Tibial nerve (tissue), 4 donors: ENCODE results near the gene NFS1. TPM values are rescaled to one million over a fixed set of nuclear protein-coding genes. Genes with fewer than 3 reads are reported as not detected.

Source experiments
- DNase-seq, 2 donors: peaks; one replicate each; pipeline ENCODE4 v3.0.0-alpha.2; 2019; ENCODE audit warnings: low spot score in 2 of 2
- H3K27ac ChIP-seq, 4 donors: fragments of 200-600 bp; sonication (generic) in 3 of 4; one replicate each; pipeline ENCODE4 v1.5.1; 2017 to 2019; ENCODE audit warnings: mild to moderate bottlenecking in 1 of 4
- H3K27me3 ChIP-seq, 2 donors: fragments of 200-600 bp; sonication (generic) in 1 of 2; one replicate each; pipeline versions ENCODE4 v1.5.1 to v1.6.0; 2017 to 2019
- H3K36me3 ChIP-seq, 3 donors: fragments of 200-600 bp; sonication (generic); one replicate each; pipeline ENCODE4 v1.5.1; 2018 to 2019
- H3K4me1 ChIP-seq, 4 donors: fragments of 200-600 bp; sonication (generic) in 3 of 4; one replicate each; pipeline ENCODE4 v1.5.1; 2017 to 2019
- H3K4me3 ChIP-seq, 4 donors: fragments of 200-600 bp; sonication (generic) in 3 of 4; one replicate each; pipeline ENCODE4 v1.5.1; 2017 to 2019; ENCODE audit warnings: mild to moderate bottlenecking in 1 of 4, moderate library complexity in 1 of 4
- H3K9me3 ChIP-seq, 4 donors: fragments of 200-600 bp; sonication (generic) in 3 of 4; one replicate each; pipeline ENCODE4 v1.5.1; 2017 to 2019
- CTCF ChIP-seq, 5 experiments: fragments of 200-600 bp in 3 of 5; fragments of 450-650 bp in 2 of 5; sonication (generic) in 3 of 5; IDR thresholded peaks; one replicate each; pipeline ENCODE4 v1.5.1; 2016 to 2019; ENCODE audit warnings: antibody characterized with exemption in 5 of 5, mild to moderate bottlenecking in 3 of 5, moderate library complexity in 2 of 5
- EP300 ChIP-seq, 2 donors: sonication (generic); formaldehyde crosslinking; IDR thresholded peaks; one replicate each; pipeline ENCODE4 v1.6.1; 2017; ENCODE audit warnings: antibody characterized with exemption in 2 of 2, mild to moderate bottlenecking in 1 of 2
- POLR2A ChIP-seq, 2 donors: fragments of 450-650 bp; IDR thresholded peaks; one replicate each; pipeline ENCODE4 v1.6.1; 2017; ENCODE audit warnings: antibody characterized with exemption in 2 of 2, mild to moderate bottlenecking in 2 of 2, moderate library complexity in 2 of 2
- WGBS, 2 donors: methylation state at CpG; one replicate each; pipeline ENCODE4 v1.1.5; 2018; 5-methylcytosine and 5-hydroxymethylcytosine counted together
- small RNA-seq: library from RNA; depleted of rRNA; stranded (forward); fragments of <200 nt; gene quantifications from one replicate; pipeline ENCODE3, GENCODE V24; 2016
- total RNA-seq, 4 donors: library from RNA; depleted of rRNA; stranded (reverse); fragments of >200 nt; gene quantifications; one replicate each; pipeline ENCODE4 v1.1.0, GENCODE V29; 2016

The NFS1 gene
- total RNA-seq, 4 donors from 2014 or later, result 17.7 to 64.1 (median 34.5) TPM

DNA sequence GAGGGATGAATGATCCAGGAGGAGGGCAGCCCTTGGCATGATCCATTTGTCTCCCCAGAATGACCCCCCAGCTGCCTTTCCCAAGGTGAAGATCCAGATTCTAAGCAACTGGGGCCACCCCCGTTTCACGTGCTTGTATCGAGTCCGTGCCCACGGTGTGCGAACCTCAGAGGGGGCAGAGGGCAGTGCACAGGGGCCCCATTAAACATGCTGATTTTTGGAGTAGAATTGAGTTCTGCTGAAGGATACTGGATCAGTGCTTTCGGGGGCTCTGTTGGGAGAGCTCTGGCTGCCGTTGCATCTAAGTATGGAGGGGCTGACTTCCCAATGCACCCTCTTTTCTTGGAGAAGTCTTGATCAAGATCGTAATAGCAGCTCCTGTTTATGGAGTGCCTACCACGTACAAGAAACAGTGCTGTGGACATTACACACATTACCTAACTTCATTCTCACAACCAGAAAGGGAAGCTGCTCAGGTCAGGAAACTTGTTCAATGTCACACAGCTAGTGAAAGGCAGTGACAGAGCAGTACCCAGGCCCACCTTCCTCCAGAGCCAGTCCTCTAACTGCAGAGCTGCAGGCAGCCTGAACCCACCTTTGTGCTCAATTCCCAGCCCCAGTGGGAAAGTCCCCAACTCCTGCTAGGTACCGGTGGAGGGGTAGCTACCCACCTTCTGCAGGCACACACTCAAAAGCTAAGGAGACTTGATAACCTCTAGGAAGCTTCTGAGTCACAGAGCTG lies 78.2 kb downstream of the NFS1 start:
- H3K9me3 ChIP-seq, result no peaks in the 10 kb centered on the region
- no peaks in the 10 kb centered on the region for H3K27me3 ChIP-seq
- no peak overlapping the region for H3K4me3 ChIP-seq
- H3K27ac ChIP-seq, result no peak overlapping the region
- peaks cover 0 to 33% (median 27%) of the 10 kb centered on the region in 4 donors for H3K4me1 ChIP-seq
- WGBS, 2 donors, result 91 to 92% methylated on average over 11 of the region's 11 CpGs
- TF ChIP-seq EP300 (IDR thresholded peaks at IDR 0.05), result no peak
- no peak for TF ChIP-seq CTCF (IDR thresholded peaks at IDR 0.05)
- no peak for TF ChIP-seq POLR2A (IDR thresholded peaks at IDR 0.05)
- H3K36me3 ChIP-seq, result peaks cover 1 to 46% (median 8%) of the 10 kb centered on the region in 3 donors
- no peak for DNase-seq

- Histone ChIP-seq H3K36me3 (peaks cover 0 to 31% (median 0%) of the 10 kb centered on the region in 3 donors), H3K4me1 (peaks cover 0 to 41% (median 27%) of the 10 kb centered on the region in 4 donors), H3K9me3 (no peaks in the 10 kb centered on the region), H3K27me3 (no peaks in the 10 kb centered on the region), H3K4me3 (peak overlapping the region; percentile 14 to 55 (median 37)), H3K27ac (peak overlapping the region in 3 of 4 donors; percentile 73 to 94 (median 81))
- DNase-seq, result peak; percentile 48 to 52
- TF ChIP-seq EP300 (IDR thresholded peaks at IDR 0.05) (no peak), CTCF (IDR thresholded peaks at IDR 0.05) (peak in 2 of 5 experiments; percentile 16 to 19), POLR2A (IDR thresholded peaks at IDR 0.05) (no peak)
- 7 to 9% methylated on average over 35 to 44 of the region's 49 CpGs for WGBS, 2 donors
Measured at GRCh38 chr20:35619196-35620095, 79.7 kb downstream of the NFS1 start.

DNA sequence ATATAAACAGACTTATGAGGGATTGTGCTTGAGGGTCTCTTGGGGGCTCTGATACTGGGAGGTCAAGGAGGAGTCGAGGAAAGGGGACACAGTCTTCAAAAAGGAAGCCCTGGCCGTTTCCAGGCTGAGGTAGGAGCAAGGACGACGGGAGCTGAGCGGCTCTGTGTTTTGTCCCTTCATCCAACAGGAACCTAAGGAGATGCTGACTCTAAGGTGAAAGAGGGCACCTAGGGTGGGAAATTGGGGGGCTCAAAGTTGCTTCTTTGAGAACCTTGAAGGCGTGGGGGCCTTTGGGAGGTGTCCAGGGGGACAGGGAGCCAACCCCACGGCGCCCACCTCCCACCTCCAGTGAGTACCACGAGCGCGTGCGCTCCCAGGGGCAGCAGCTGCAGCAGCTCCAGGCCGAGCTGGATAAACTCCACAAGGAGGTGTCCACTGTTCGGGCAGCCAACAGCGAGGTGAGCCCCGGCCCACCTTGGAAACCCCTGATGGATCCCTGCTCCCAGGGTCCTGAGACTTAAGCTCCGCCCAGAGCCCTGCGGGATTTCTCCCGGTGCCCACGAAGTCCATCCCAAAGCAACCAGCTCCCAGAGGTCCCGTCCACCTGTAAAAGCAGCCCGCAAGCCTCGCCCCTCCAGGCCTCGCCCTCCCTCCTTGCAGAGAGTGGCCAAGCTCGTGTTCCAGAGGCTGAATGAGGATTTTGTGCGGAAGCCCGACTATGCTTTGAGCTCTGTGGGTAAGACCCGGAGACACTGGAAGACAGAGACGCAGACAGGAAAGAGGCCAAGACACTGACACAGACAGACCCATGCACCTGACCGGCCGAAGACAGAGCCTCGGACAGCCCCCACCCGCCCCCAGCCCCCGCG lies 80.7 kb downstream of the NFS1 start:
- Histone ChIP-seq H3K27ac (peak overlapping the region in 3 of 4 donors; percentile 73 to 94 (median 81)), H3K4me3 (peak overlapping the region; percentile 14 to 75 (median 37)), H3K4me1 (peaks cover 0 to 41% (median 27%) of the 10 kb centered on the region in 4 donors), H3K27me3 (no peaks in the 10 kb centered on the region), H3K36me3 (peaks cover 0 to 27% (median 0%) of the 10 kb centered on the region in 3 donors), H3K9me3 (no peaks in the 10 kb centered on the region)
- 7 to 17% methylated on average over 14 to 20 of the region's 35 CpGs for WGBS, 2 donors
- TF ChIP-seq CTCF (IDR thresholded peaks at IDR 0.05) (no peak), EP300 (IDR thresholded peaks at IDR 0.05) (no peak), POLR2A (IDR thresholded peaks at IDR 0.05) (no peak)
- DNase-seq, result no peak

Small RNAs within 50 kb of the gene (small RNA-seq; reads per million reads assigned to genes)
- not detected for gene RNU6-759P

Other genes with a start within 250 kb of the NFS1 start
- 10 to 100 TPM; 12.5 to 41.1 (median 29.9) TPM for gene CEP250, start 243.8 kb downstream of the NFS1 start, total RNA-seq
- gene C20orf173, start 169.7 kb downstream of the NFS1 start, total RNA-seq, result not detected
- 100 to 1,000 TPM; 106 to 199 (median 153) TPM for gene ERGIC3, start 157.3 kb downstream of the NFS1 start, total RNA-seq
- 1 to 10 TPM; 1.3 to 5.7 (median 2.6) TPM for gene SPAG4, start 83.5 kb downstream of the NFS1 start, total RNA-seq
- 100 to 1,000 TPM; 116 to 151 (median 144) TPM for gene CPNE1, start 34.5 kb downstream of the NFS1 start, total RNA-seq
- gene RBM12, start 34.5 kb downstream of the NFS1 start, total RNA-seq, result 10 to 100 TPM; 24.9 to 35.0 (median 30.8) TPM
- 100 to 1,000 TPM; 237 to 447 (median 320) TPM for gene ROMO1, start 53 bp upstream of the NFS1 start, total RNA-seq
- 100 to 1,000 TPM; 410 to 504 (median 446) TPM for gene RBM39, start 42.9 kb upstream of the NFS1 start, total RNA-seq
- gene PHF20, start 72.7 kb upstream of the NFS1 start, total RNA-seq, result 10 to 100 TPM; 30.0 to 76.8 (median 57.1) TPM